ENCODE data around the gene PPP1R13B. TPM values are rescaled to one million over a fixed set of nuclear protein-coding genes. Genes with fewer than 3 reads are reported as not detected.

The PPP1R13B gene
- total RNA-seq, 6 experiments from 2014 or later, result 9.2 to 22.4 (median 13.9) TPM

DNA sequence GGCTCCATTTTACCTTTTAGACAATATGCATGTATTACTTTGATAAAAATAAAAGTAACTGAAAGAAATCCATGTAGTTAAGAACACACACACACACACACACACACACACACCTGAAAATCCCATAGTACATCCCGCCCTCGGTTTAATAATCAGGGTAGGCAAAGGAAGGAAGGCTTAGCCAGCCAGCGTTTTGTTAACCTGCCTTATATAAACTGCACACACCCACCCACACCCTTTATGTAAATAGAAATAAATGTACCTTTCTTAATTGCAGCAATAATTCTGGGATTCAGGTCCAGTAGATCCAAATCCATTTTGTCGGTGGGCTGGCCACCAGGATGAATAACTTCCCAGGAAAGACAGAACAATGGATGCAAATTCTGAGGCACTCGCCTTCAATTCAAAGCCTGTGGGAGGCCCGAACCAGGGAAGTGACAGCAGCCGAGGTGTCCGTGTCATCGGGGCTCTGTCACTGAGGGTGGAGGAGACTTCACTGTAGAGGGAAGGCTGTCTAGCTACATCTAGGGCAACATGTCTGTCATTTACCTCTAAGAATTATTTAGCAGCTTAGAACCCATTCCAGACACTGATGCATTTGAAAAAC, 136.5 kb downstream of the PPP1R13B start:
- Histone ChIP-seq H3K36me3 (no peaks in the 10 kb centered on the region), H3K9me3 (no peaks in the 10 kb centered on the region), H3K27ac (no peak overlapping the region), H3K4me3 (no peak overlapping the region), H3K4me1 (peaks cover 0 to 5% (median 0%) of the 10 kb centered on the region in 4 donors), H3K27me3 (no peaks in the 10 kb centered on the region)
- ATAC-seq, result no peak
- TF ChIP-seq, protein P1, sequence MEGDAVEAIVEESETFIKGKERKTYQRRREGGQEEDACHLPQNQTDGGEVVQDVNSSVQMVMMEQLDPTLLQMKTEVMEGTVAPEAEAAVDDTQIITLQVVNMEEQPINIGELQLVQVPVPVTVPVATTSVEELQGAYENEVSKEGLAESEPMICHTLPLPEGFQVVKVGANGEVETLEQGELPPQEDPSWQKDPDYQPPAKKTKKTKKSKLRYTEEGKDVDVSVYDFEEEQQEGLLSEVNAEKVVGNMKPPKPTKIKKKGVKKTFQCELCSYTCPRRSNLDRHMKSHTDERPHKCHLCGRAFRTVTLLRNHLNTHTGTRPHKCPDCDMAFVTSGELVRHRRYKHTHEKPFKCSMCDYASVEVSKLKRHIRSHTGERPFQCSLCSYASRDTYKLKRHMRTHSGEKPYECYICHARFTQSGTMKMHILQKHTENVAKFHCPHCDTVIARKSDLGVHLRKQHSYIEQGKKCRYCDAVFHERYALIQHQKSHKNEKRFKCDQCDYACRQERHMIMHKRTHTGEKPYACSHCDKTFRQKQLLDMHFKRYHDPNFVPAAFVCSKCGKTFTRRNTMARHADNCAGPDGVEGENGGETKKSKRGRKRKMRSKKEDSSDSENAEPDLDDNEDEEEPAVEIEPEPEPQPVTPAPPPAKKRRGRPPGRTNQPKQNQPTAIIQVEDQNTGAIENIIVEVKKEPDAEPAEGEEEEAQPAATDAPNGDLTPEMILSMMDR (IDR thresholded peaks at IDR 0.05), result no peak
- TF ChIP-seq POLR2A (IDR thresholded peaks at IDR 0.05), result no peak
- WGBS (ENCODE audit: insufficient coverage, low coverage, low lambda C conversion rate, missing lambda C conversion rate), result 87% methylated on average over 9 of the region's 9 CpGs
- intact Hi-C loops (cut with DNase I), result no loop called here
- no peak for DNase-seq

DNA sequence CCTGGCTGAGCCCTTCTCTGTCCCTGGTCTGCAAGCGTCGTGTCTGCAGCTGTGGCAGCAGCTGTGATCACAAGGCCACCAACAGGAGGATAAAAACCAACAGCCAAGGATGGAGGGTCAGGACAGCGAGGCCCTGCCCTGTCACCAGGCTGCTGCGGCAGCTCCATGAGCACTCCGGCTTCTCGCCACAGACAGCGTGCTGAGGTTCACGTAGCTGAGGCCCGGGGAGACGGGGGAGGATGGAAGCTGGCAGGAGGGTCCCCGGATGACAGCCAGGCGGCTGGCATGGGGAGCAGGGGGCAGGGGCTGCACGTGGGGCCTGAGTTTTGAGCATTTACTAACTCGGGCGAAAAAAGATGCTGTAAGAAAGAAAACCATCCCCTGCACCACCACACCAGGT, 137.6 kb downstream of the PPP1R13B start:
- ATAC-seq (no peak), DNase-seq (no peak)
- WGBS (ENCODE audit: insufficient coverage, low coverage, low lambda C conversion rate, missing lambda C conversion rate), result 96% methylated on average over 9 of the region's 15 CpGs
- no peak overlapping the region for H3K4me3 ChIP-seq
- no peaks in the 10 kb centered on the region for H3K27me3 ChIP-seq
- no peaks in the 10 kb centered on the region for H3K9me3 ChIP-seq
- H3K4me1 ChIP-seq, result peaks cover 0 to 5% (median 0%) of the 10 kb centered on the region in 4 donors
- no peak overlapping the region for H3K27ac ChIP-seq
- intact Hi-C loops (cut with DNase I), result no loop called here
- H3K36me3 ChIP-seq, result no peaks in the 10 kb centered on the region
- TF ChIP-seq, protein P1 (IDR thresholded peaks at IDR 0.05), result no peak
- no peak for TF ChIP-seq POLR2A (IDR thresholded peaks at IDR 0.05)

DNA sequence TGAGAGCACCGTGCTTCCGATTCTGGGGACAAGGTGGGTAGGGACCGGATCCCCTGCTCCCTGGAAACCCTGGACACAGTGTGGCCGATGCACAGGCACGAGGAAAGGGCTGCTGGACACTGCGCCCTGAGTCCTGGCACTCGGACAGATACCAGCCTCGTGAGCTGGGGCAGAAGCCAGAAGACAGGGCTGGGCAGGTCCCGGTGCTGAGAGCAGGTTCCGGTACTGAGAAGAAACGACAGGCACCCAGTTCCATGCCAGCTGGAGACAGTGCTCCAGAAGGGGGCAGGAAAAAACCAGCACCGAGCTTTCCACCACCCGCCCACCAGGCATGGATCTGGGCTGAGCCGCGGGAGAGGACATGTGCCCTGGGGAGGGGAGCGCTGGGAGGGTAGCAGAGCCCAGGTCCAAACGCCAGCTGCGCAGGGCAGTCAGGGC, 138.6 kb downstream of the PPP1R13B start:
- 68% methylated on average over 8 of the region's 18 CpGs for WGBS (ENCODE audit: insufficient coverage, low coverage, low lambda C conversion rate, missing lambda C conversion rate)
- no peaks in the 10 kb centered on the region for H3K9me3 ChIP-seq
- no peak overlapping the region for H3K4me3 ChIP-seq
- H3K4me1 ChIP-seq, result no peaks in the 10 kb centered on the region
- peak in 1 of 4 donors; percentile 3 for ATAC-seq
- intact Hi-C loops (cut with DNase I), result no loop called here
- no peak for DNase-seq
- H3K27me3 ChIP-seq, result no peaks in the 10 kb centered on the region
- H3K36me3 ChIP-seq, result no peaks in the 10 kb centered on the region
- TF ChIP-seq, protein P1 (IDR thresholded peaks at IDR 0.05), result no peak
- TF ChIP-seq POLR2A (IDR thresholded peaks at IDR 0.05), result no peak
- no peak overlapping the region for H3K27ac ChIP-seq

DNA sequence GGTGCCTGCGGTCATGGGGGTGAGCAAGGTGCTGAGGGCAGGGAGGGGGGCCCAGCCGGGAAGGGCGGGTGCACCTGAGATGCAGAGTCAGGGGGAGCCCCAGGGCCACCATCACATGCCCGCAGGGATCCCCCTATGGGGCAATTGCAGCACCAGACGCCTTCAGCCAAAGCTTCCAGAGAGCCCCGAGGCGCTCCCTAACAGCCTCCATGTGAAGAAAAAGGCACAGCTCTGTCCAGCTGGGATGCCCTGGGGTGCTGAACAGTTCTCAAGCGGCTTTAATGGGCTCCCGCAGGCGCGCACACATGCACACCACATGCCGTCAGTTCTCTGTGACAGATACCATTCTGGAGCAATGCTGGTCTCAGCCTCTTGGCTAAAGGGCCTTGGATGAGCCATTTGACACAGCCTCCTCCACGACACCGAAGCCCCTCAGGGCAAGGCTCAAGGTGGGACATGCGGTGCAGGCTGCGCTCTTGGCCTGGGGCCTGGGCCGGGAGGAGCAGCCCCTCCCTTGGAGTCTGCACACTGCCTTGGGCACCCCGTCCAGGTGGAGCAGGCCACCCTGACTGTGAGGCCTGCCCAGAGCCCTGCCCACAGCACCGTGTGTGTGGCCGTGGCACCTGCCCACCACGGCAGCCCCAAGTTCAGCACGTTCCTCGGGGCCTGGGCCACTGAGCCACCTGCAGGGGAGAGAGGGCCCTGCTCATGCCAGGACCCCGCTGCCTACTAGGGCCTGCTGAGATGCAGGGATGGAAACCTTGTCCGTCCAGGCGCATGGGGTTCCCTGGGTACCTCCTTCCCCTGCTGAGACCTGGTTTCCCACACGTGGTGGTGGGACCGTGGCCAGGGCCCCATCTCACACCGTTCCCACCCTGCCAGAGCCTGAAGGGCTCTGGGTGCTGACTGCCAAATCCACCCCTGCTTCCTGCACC, 139.8 kb downstream of the PPP1R13B start:
- no peaks in the 10 kb centered on the region for H3K27me3 ChIP-seq
- H3K4me3 ChIP-seq, result no peak overlapping the region
- H3K36me3 ChIP-seq, result peaks cover 0 to 3% (median 0%) of the 10 kb centered on the region in 4 donors
- H3K9me3 ChIP-seq, result no peaks in the 10 kb centered on the region
- intact Hi-C loops (cut with DNase I), result no loop called here
- no peaks in the 10 kb centered on the region for H3K4me1 ChIP-seq
- DNase-seq (no peak), ATAC-seq (no peak)
- H3K27ac ChIP-seq, result no peak overlapping the region
- TF ChIP-seq POLR2A (IDR thresholded peaks at IDR 0.05), result no peak
- TF ChIP-seq, protein P1 (IDR thresholded peaks at IDR 0.05), result no peak
- 69% methylated on average over 2 of the region's 29 CpGs for WGBS (ENCODE audit: insufficient coverage, low coverage, low lambda C conversion rate, missing lambda C conversion rate)
